Ishikawa (cell line): ENCODE results near the gene PDIK1L.

Experiments used
- CEBPB ChIP-seq: IDR thresholded peaks from 2 replicates; pipeline ENCODE4 v1.6.1; 2012
- CREB1 ChIP-seq: IDR thresholded peaks from 2 replicates; pipeline ENCODE4 v1.6.1; 2012; ENCODE audit warnings: low read depth
- EGR1 ChIP-seq: IDR thresholded peaks from 2 replicates; pipeline ENCODE4 v1.6.1; 2012
- EP300 ChIP-seq: IDR thresholded peaks from 2 replicates; pipeline ENCODE4 v1.6.1; 2012; ENCODE audit warnings: borderline replicate concordance
- FOXM1 ChIP-seq: IDR thresholded peaks from 2 replicates; pipeline ENCODE4 v1.6.1; 2012; ENCODE audit warnings: low read depth, borderline replicate concordance
- MAX ChIP-seq: IDR thresholded peaks from 2 replicates; pipeline ENCODE4 v1.6.1; 2012
- NFIC ChIP-seq: IDR thresholded peaks from 2 replicates; pipeline ENCODE4 v1.6.1; 2012
- RAD21 ChIP-seq: IDR thresholded peaks from 2 replicates; pipeline ENCODE4 v1.6.1; 2012; ENCODE audit warnings: low read depth
- TAF1 ChIP-seq: IDR thresholded peaks from 2 replicates; pipeline ENCODE4 v1.6.1; 2012; ENCODE audit warnings: low read depth, mild to moderate bottlenecking
- TCF12 ChIP-seq: IDR thresholded peaks from 2 replicates; pipeline ENCODE4 v1.6.1; 2012; ENCODE audit warnings: low read depth
- TEAD4 ChIP-seq: IDR thresholded peaks from 2 replicates; pipeline ENCODE4 v1.6.1; 2012
- YY1 ChIP-seq: IDR thresholded peaks from 2 replicates; pipeline ENCODE4 v1.6.1; 2012; ENCODE audit warnings: low read depth
- ZBTB7A ChIP-seq: IDR thresholded peaks from 2 replicates; pipeline ENCODE4 v1.6.1; 2012; ENCODE audit warnings: low read depth
- TF ChIP-seq, protein P1 (sequence below): IDR thresholded peaks from 2 replicates; pipeline ENCODE4 v1.6.1; 2012; ENCODE audit warnings: low read depth, mild to moderate bottlenecking
- TF ChIP-seq, protein P2 (sequence below): IDR thresholded peaks from 2 replicates; pipeline ENCODE4 v1.6.1; 2012

Gene PDIK1L

GRCh38 chr1:26121854-26122773 is 10.5 kb downstream of the PDIK1L start:
- TF ChIP-seq TEAD4 (no peak), EP300 (no peak), CREB1 (no peak), NFIC (no peak), ZBTB7A (no peak), TCF12 (no peak), YY1 (no peak)
- TF ChIP-seq, protein P1, sequence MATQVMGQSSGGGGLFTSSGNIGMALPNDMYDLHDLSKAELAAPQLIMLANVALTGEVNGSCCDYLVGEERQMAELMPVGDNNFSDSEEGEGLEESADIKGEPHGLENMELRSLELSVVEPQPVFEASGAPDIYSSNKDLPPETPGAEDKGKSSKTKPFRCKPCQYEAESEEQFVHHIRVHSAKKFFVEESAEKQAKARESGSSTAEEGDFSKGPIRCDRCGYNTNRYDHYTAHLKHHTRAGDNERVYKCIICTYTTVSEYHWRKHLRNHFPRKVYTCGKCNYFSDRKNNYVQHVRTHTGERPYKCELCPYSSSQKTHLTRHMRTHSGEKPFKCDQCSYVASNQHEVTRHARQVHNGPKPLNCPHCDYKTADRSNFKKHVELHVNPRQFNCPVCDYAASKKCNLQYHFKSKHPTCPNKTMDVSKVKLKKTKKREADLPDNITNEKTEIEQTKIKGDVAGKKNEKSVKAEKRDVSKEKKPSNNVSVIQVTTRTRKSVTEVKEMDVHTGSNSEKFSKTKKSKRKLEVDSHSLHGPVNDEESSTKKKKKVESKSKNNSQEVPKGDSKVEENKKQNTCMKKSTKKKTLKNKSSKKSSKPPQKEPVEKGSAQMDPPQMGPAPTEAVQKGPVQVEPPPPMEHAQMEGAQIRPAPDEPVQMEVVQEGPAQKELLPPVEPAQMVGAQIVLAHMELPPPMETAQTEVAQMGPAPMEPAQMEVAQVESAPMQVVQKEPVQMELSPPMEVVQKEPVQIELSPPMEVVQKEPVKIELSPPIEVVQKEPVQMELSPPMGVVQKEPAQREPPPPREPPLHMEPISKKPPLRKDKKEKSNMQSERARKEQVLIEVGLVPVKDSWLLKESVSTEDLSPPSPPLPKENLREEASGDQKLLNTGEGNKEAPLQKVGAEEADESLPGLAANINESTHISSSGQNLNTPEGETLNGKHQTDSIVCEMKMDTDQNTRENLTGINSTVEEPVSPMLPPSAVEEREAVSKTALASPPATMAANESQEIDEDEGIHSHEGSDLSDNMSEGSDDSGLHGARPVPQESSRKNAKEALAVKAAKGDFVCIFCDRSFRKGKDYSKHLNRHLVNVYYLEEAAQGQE: no peak
- TF ChIP-seq, protein P2, sequence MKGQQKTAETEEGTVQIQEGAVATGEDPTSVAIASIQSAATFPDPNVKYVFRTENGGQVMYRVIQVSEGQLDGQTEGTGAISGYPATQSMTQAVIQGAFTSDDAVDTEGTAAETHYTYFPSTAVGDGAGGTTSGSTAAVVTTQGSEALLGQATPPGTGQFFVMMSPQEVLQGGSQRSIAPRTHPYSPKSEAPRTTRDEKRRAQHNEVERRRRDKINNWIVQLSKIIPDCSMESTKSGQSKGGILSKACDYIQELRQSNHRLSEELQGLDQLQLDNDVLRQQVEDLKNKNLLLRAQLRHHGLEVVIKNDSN: no peak

DNA sequence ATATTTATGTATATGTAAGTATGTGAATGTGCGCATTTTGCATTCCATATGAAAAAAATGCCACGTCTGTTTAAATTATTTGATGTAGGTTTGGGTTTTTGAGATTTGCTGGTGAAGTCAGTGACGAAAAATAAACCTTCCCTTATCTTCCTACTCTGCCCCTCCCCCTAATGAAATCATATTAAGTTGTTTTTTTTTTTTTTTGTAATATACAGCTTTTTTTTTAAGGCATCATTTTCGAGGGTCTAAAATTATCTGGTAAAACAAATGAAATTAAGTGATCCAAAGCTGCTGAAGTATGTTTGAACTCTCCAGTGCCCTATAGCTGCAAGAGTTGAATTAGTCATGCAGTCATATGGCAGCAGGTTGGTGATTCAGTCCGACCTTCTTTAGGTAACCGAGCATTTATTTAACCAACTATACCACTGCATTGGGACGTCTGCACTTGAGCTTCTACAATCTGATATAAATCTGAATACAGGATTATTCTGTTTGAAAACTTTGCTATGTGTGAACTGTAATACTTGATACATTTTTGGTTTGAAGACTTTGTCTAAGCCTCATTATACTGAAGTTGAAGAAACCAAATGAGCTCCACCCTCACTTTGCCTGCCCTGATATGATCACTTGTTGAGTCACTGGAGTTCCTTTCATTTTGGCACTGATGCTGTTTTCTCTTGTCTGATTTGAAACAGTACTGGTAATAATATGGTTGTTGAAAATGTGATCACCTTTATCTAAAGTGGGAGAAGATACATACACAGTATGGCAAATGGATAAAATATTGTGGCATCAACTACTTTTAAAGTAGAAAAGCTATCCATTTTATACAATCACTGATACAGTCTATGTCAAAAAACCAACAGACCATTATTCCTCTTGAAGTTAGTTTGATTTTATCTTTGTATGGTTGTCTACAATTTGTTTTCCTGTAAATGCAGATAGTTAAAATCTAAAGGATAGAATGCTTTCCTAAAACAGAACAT is 11.7 kb downstream of the PDIK1L start:
- no peak for TF ChIP-seq RAD21
- no peak for TF ChIP-seq TCF12
- no peak for TF ChIP-seq YY1

DNA sequence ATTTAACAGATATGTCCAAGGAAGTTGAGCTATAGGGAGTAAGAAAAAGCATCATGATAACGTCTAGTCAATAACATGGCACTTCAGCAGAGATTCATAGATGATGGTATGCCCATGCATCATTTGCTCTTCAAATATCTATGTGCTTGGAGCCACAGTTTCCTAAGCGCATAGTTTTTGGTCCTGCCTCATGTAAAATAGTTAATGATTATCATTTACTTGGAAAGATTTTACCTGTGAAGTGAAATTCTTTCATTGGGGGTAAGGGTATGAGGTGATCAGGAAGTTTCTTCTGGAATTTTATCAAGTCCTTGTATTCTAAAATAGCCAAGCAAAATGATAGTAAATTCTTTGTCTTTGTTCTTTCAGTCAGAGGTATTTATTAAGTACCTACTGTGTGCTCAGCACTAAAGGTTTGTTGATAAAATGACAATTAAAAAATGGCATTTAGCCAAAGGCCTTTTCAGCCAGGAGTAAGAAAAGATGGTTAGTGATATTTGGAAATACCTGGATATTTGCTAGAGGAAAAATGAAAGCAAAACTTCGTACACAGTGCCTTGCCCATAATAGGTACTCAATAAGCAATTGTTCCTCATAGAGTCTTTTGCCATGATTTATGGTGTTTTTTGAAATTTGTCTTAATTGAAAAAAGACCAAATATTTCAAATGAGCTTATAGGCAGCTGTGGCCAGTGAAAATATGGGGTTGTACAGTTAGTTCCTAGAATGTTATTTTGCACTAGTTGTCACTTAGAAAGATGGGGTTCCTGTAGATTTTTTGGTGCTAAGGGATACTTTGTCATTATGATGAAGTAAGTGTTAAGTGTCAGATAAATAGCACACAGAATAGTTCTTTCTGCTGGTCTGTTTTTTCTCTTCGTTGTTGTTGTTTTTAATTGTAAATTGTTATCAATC is 13.1 kb downstream of the PDIK1L start:
- TF ChIP-seq, protein P2: no peak

DNA sequence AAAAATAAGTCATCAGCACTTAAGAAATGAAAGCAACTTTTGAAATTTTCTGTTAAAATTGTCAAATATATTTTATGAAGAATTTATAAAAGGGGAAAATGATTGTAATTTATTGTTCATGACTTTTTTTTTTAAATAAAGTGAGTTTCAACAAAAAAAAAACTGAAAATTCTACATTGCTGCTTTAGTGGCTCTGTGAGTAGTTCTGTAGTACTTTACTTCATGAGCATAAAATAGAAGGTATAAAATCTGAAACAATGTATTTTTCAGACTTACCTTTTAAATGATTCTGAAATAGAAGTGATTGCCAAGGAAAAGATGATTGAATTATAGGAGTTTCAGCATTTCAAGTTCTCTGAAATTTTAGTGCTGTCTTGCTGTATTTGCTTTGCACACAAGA is 13.8 kb downstream of the PDIK1L start:
- TF ChIP-seq TEAD4 (no peak), NFIC (no peak), ZBTB7A (no peak), TAF1 (no peak)
- TF ChIP-seq, protein P1: no peak

DNA sequence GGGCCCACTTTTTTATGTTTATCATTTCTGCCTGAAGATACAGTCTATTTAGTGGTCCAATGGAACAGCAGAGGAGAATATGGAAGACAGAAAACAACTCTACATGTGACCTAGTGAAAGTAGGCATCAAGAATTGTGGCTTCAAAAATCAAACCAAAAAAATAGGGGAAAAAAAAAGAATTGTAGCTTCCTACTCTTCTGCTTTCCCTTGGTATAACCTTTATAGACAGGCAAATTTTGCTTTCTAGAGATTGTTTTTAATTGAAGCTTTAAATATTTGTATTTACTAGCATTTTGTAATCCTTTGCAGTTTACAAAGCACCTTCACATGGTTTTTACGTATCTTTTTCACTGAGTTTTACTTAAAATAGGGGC is 14.3 kb downstream of the PDIK1L start:
- TF ChIP-seq NFIC: no peak
- TF ChIP-seq MAX: no peak
- no peak for TF ChIP-seq RAD21
- no peak for TF ChIP-seq TEAD4
- TF ChIP-seq, protein P2: no peak
- no peak for TF ChIP-seq EGR1
- TF ChIP-seq FOXM1: no peak
- TF ChIP-seq CEBPB: no peak
- no peak for TF ChIP-seq CREB1
- no peak for TF ChIP-seq TAF1
- TF ChIP-seq EP300: no peak
- TF ChIP-seq TCF12: no peak
- TF ChIP-seq, protein P1: no peak
- TF ChIP-seq YY1: no peak
- no peak for TF ChIP-seq ZBTB7A
